H54 (cell line): ENCODE results near the gene SCRN2.

Source experiments
- DNase-seq: peaks from one replicate; pipeline ENCODE4 v3.0.0; 2011; ENCODE audit warnings: low spot score, mixed read lengths; ENCODE audit not compliant: insufficient read length
- FAIRE-seq: peaks from 3 replicates; lab custom pipeline; 2011; peaks lifted over from hg19 to GRCh38; lab: Jason Lieb, UNC
- POLR2A ChIP-seq: IDR thresholded peaks from 2 replicates; pipeline ENCODE4 v1.6.1; 2011; ENCODE audit warnings: low read depth, mild to moderate bottlenecking, low read length

SCRN2 gene

GRCh38 chr17:47834756-47835155 is 6.3 kb downstream of the SCRN2 start:
- no peak for DNase-seq
- no peak for TF ChIP-seq POLR2A
- no peak for FAIRE-seq

GRCh38 chr17:47831934-47832327 is 9.1 kb downstream of the SCRN2 start:
- FAIRE-seq (no peak), DNase-seq (no peak)
- TF ChIP-seq POLR2A: no peak

- FAIRE-seq: peak; percentile 11
- peak; percentile 96 for DNase-seq
- peak; percentile 93 for TF ChIP-seq POLR2A
Observed at GRCh38 chr17:47831003-47831933, 9.8 kb downstream of the SCRN2 start, which contains the start of the genes LRRC46 and MRPL10. Gene LRRC46 (plus strand): TSS chr17:47831670. CDS start chr17:47831990, 320 bp downstream. Gene MRPL10 (minus strand): TSS chr17:47831541. CDS start chr17:47831511, 30 bp downstream.

- TF ChIP-seq POLR2A: no peak
Observed at GRCh38 chr17:47830396-47831002, 10.6 kb downstream of the SCRN2 start.

GRCh38 chr17:47829870-47830269 is 11.2 kb downstream of the SCRN2 start:
- DNase-seq: no peak
- no peak for TF ChIP-seq POLR2A
- no peak for FAIRE-seq

More at GRCh38 chr17:47830396-47831002, 10.6 kb downstream of the SCRN2 start:
- no peak for DNase-seq
- no peak for FAIRE-seq

GRCh38 chr17:47823519-47823918 is 17.6 kb downstream of the SCRN2 start:
- DNase-seq (no peak), FAIRE-seq (no peak)
- TF ChIP-seq POLR2A: no peak

- DNase-seq (no peak), FAIRE-seq (no peak)
- no peak for TF ChIP-seq POLR2A
Observed at GRCh38 chr17:47822785-47823184, 18.3 kb downstream of the SCRN2 start.

- DNase-seq: peak; percentile 98
- TF ChIP-seq POLR2A: peak; percentile 92
- FAIRE-seq: peak; percentile 58
Observed at GRCh38 chr17:47821424-47822391, 19.4 kb downstream of the SCRN2 start, which contains the start of gene OSBPL7. Gene OSBPL7 (minus strand): TSS chr17:47821794. CDS start chr17:47820278, 1,516 bp downstream.

- DNase-seq: no peak
- no peak for FAIRE-seq
- TF ChIP-seq POLR2A: no peak
Observed at GRCh38 chr17:47821031-47821423, 20.0 kb downstream of the SCRN2 start.

- no peak for FAIRE-seq
- no peak for TF ChIP-seq POLR2A
- DNase-seq: no peak
Observed at GRCh38 chr17:47820033-47820789, 20.9 kb downstream of the SCRN2 start.

GRCh38 chr17:47819475-47819874 is 21.6 kb downstream of the SCRN2 start:
- FAIRE-seq (no peak), DNase-seq (no peak)
- no peak for TF ChIP-seq POLR2A

- no peak for DNase-seq
- TF ChIP-seq POLR2A: no peak
Observed at GRCh38 chr17:47818002-47818695, 22.9 kb downstream of the SCRN2 start.

More at GRCh38 chr17:47818002-47818695, 22.9 kb downstream of the SCRN2 start:
- no peak for FAIRE-seq
